Ishikawa (cell line): Measurements from ENCODE around the gene TEAD4.

ENCODE experiments used
- CEBPB ChIP-seq: IDR thresholded peaks from 2 replicates; pipeline ENCODE4 v1.6.1; 2012
- CREB1 ChIP-seq: IDR thresholded peaks from 2 replicates; pipeline ENCODE4 v1.6.1; 2012; ENCODE audit warnings: low read depth
- EGR1 ChIP-seq: IDR thresholded peaks from 2 replicates; pipeline ENCODE4 v1.6.1; 2012
- EP300 ChIP-seq: IDR thresholded peaks from 2 replicates; pipeline ENCODE4 v1.6.1; 2012; ENCODE audit warnings: borderline replicate concordance
- FOXM1 ChIP-seq: IDR thresholded peaks from 2 replicates; pipeline ENCODE4 v1.6.1; 2012; ENCODE audit warnings: low read depth, borderline replicate concordance
- MAX ChIP-seq: IDR thresholded peaks from 2 replicates; pipeline ENCODE4 v1.6.1; 2012
- NFIC ChIP-seq: IDR thresholded peaks from 2 replicates; pipeline ENCODE4 v1.6.1; 2012
- RAD21 ChIP-seq: IDR thresholded peaks from 2 replicates; pipeline ENCODE4 v1.6.1; 2012; ENCODE audit warnings: low read depth
- TAF1 ChIP-seq: IDR thresholded peaks from 2 replicates; pipeline ENCODE4 v1.6.1; 2012; ENCODE audit warnings: low read depth, mild to moderate bottlenecking
- TCF12 ChIP-seq: IDR thresholded peaks from 2 replicates; pipeline ENCODE4 v1.6.1; 2012; ENCODE audit warnings: low read depth
- TEAD4 ChIP-seq: IDR thresholded peaks from 2 replicates; pipeline ENCODE4 v1.6.1; 2012
- YY1 ChIP-seq: IDR thresholded peaks from 2 replicates; pipeline ENCODE4 v1.6.1; 2012; ENCODE audit warnings: low read depth
- ZBTB7A ChIP-seq: IDR thresholded peaks from 2 replicates; pipeline ENCODE4 v1.6.1; 2012; ENCODE audit warnings: low read depth
- TF ChIP-seq, protein P1 (sequence below): IDR thresholded peaks from 2 replicates; pipeline ENCODE4 v1.6.1; 2012; ENCODE audit warnings: low read depth, mild to moderate bottlenecking

DNA sequence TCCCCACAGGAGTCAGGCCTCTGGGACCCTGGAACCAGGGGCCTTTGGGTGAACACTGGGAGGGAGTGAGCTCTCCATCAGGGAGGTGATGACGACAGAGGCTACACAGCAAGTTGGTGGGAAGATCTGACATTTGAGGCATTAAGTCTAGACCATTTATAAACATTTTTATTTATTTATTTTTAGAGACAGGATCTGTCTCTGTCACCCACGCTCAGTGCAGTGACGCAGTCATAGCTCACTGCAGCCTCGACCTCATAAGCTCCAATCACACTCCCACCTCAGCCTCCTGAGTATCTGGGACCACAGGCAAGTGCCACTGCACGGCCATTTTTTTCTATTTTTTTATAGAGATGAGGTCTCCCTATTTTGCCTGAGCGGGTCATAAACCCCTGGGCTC lies 53.6 kb downstream of the TEAD4 start:
- TF ChIP-seq CEBPB (no peak), EP300 (no peak), TEAD4 (no peak), MAX (no peak), TCF12 (no peak), CREB1 (no peak), FOXM1 (no peak), NFIC (no peak), YY1 (no peak), RAD21 (no peak), TAF1 (no peak), EGR1 (no peak), ZBTB7A (no peak)
- TF ChIP-seq, protein P1, sequence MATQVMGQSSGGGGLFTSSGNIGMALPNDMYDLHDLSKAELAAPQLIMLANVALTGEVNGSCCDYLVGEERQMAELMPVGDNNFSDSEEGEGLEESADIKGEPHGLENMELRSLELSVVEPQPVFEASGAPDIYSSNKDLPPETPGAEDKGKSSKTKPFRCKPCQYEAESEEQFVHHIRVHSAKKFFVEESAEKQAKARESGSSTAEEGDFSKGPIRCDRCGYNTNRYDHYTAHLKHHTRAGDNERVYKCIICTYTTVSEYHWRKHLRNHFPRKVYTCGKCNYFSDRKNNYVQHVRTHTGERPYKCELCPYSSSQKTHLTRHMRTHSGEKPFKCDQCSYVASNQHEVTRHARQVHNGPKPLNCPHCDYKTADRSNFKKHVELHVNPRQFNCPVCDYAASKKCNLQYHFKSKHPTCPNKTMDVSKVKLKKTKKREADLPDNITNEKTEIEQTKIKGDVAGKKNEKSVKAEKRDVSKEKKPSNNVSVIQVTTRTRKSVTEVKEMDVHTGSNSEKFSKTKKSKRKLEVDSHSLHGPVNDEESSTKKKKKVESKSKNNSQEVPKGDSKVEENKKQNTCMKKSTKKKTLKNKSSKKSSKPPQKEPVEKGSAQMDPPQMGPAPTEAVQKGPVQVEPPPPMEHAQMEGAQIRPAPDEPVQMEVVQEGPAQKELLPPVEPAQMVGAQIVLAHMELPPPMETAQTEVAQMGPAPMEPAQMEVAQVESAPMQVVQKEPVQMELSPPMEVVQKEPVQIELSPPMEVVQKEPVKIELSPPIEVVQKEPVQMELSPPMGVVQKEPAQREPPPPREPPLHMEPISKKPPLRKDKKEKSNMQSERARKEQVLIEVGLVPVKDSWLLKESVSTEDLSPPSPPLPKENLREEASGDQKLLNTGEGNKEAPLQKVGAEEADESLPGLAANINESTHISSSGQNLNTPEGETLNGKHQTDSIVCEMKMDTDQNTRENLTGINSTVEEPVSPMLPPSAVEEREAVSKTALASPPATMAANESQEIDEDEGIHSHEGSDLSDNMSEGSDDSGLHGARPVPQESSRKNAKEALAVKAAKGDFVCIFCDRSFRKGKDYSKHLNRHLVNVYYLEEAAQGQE, result no peak
